ENCODE measurements around the gene PAX9. TPM values are rescaled to one million over a fixed set of nuclear protein-coding genes. Genes with fewer than 3 reads are reported as not detected.

Gene PAX9
- total RNA-seq, 1 donor from 2014 or later = 1.2 TPM

DNA sequence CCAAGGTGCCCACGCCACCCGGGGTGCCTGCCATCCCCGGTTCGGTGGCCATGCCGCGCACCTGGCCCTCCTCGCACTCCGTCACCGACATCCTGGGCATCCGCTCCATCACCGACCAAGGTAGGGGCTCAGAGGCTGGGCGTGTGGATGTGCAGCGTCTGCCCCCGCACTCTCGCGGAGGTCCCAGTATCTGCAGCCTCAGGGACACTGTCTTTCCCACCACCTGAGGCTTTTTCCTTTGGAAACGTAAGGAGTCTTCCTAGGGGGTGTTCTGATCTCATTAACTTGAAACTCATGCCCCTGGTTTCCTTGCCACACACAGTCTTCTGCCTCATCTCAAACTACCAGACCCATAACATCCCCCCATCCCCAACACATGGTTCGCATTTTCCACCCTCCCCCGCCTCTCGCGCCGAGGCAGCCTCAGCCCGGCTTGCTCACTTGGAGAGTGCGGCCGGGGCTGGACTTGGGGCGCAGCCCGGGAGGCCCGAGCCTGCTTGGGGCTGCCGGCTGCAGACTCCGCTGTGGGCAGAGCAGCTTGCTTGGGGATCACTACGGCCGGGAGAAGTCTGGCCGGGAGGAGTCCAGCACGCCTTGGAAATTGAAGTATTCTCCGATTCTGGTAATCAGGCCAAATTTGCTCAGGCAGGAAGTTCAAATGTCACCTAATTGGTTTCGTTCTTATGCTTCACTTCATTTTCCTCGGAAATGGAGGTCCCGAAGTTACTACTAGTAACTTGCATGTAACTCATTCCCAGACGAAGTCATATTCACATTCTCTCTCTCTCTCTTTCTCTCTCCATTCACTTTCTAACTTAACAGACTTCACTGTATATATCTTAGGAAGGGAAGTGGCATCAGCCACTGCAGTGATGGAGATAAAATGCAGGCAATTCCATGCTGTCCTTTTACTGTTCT, 2.0 kb downstream of the PAX9 start:
- Mint-ChIP-seq H3K9me3 (ENCODE audit: unreplicated experiment) (peaks cover 16% of the 10 kb centered on the region), H3K27me3 (ENCODE audit: low read depth, unreplicated experiment) (peaks cover 86% of the 10 kb centered on the region), H3K4me3 (ENCODE audit: unreplicated experiment) (peak overlapping the region; percentile 88), H3K36me3 (ENCODE audit: low read depth, unreplicated experiment) (peaks cover 1% of the 10 kb centered on the region), H3K27ac (ENCODE audit: unreplicated experiment) (no peak overlapping the region), H3K4me1 (ENCODE audit: low read depth, unreplicated experiment) (peaks cover 13% of the 10 kb centered on the region)
- Histone ChIP-seq H3K79me2 (ENCODE audit: insufficient read depth, low read length) (no peaks in the 10 kb centered on the region), H3K4me2 (ENCODE audit: low read length) (peak overlapping the region; percentile 85), H3K36me3 (ENCODE audit: insufficient read depth, low read length) (no peaks in the 10 kb centered on the region), H3K9me3 (ENCODE audit: insufficient read depth, low read depth, low read length) (peaks cover 6% of the 10 kb centered on the region), H4K20me1 (ENCODE audit: insufficient read depth, low read length) (no peaks in the 10 kb centered on the region), H3K4me1 (ENCODE audit: insufficient read depth, low read length) (peaks cover 12% of the 10 kb centered on the region), H3K27me3 (ENCODE audit: insufficient read depth, low read length) (peaks cover 91% of the 10 kb centered on the region), H3K4me3 (ENCODE audit: insufficient read depth, low read depth, low read length) (peak overlapping the region; percentile 6), H3K9ac (ENCODE audit: low read length) (no peak overlapping the region), H2AFZ (ENCODE audit: low read depth, low read length) (peak overlapping the region; percentile 64), H3K27ac (ENCODE audit: low read depth, low read length) (no peak overlapping the region)
- FAIRE-seq (no peak), DNase-seq (ENCODE audit: low read depth) (no peak)
- peak; percentile 1 for TF ChIP-seq EZH2 (IDR thresholded peaks at IDR 0.05; ENCODE audit: insufficient read depth, low read length)
- TF ChIP-seq, protein P1, sequence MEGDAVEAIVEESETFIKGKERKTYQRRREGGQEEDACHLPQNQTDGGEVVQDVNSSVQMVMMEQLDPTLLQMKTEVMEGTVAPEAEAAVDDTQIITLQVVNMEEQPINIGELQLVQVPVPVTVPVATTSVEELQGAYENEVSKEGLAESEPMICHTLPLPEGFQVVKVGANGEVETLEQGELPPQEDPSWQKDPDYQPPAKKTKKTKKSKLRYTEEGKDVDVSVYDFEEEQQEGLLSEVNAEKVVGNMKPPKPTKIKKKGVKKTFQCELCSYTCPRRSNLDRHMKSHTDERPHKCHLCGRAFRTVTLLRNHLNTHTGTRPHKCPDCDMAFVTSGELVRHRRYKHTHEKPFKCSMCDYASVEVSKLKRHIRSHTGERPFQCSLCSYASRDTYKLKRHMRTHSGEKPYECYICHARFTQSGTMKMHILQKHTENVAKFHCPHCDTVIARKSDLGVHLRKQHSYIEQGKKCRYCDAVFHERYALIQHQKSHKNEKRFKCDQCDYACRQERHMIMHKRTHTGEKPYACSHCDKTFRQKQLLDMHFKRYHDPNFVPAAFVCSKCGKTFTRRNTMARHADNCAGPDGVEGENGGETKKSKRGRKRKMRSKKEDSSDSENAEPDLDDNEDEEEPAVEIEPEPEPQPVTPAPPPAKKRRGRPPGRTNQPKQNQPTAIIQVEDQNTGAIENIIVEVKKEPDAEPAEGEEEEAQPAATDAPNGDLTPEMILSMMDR (IDR thresholded peaks at IDR 0.05; ENCODE audit: insufficient read depth, low read depth, low read length) = no peak

DNA sequence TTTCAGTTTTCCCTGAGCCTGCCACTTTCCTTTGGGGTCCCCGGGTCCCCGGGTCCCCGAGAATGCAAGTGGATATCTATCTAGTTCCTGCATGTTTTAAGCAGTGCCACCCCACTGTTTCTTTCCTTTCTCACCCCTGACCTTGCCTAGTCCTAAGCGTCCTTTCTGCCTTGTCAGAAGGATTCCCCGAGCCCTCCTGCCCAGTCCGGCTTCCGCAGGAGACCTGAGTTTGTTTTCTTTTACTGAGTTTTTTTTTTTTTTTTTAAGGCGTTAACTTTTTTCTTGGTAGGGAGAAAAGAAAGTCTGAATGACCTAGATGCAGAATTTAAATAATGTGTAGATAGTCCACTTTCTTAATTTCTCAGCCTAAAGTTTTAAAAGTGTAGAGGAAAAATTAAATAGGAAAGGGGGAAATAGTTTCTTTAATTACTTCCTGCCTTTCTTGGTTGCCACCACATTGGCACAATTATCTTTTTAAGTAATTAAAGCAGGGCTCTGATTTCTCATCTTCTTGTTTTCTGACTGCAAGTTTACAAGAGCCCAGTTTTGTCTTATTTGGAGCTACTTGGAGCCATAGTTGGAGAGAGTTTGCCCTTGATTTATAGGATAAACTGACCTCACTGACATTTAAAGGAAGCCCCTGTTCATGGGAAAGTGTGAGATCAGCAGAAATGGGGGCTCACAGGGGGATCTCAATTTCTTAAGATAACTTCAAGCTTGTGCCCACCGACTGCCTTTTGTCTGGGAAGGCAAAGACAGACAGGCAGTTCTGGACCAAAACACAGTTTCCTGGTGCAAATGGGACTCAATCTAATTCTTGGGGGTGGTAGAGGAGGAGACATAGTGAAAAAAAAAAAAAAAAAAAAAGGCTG, 2.9 kb downstream of the PAX9 start:
- H3K4me1 Mint-ChIP-seq (ENCODE audit: low read depth, unreplicated experiment) = peaks cover 13% of the 10 kb centered on the region
- no peaks in the 10 kb centered on the region for H3K36me3 ChIP-seq (ENCODE audit: insufficient read depth, low read length)
- H3K9ac ChIP-seq (ENCODE audit: low read length) = no peak overlapping the region
- H3K9me3 Mint-ChIP-seq (ENCODE audit: unreplicated experiment) = peaks cover 11% of the 10 kb centered on the region
- no peak overlapping the region for H3K27ac Mint-ChIP-seq (ENCODE audit: unreplicated experiment)
- H3K4me3 Mint-ChIP-seq (ENCODE audit: unreplicated experiment) = peak overlapping the region; percentile 88
- no peak overlapping the region for H3K4me3 ChIP-seq (ENCODE audit: insufficient read depth, low read depth, low read length)
- FAIRE-seq (no peak), DNase-seq (ENCODE audit: low read depth) (no peak)
- H3K4me2 ChIP-seq (ENCODE audit: low read length) = peak overlapping the region; percentile 85
- H3K79me2 ChIP-seq (ENCODE audit: insufficient read depth, low read length) = no peaks in the 10 kb centered on the region
- peaks cover 12% of the 10 kb centered on the region for H3K4me1 ChIP-seq (ENCODE audit: insufficient read depth, low read length)
- peaks cover 82% of the 10 kb centered on the region for H3K27me3 Mint-ChIP-seq (ENCODE audit: low read depth, unreplicated experiment)
- peaks cover 6% of the 10 kb centered on the region for H3K9me3 ChIP-seq (ENCODE audit: insufficient read depth, low read depth, low read length)
- H4K20me1 ChIP-seq (ENCODE audit: insufficient read depth, low read length) = no peaks in the 10 kb centered on the region
- H3K27me3 ChIP-seq (ENCODE audit: insufficient read depth, low read length) = peaks cover 82% of the 10 kb centered on the region
- TF ChIP-seq EZH2 (IDR thresholded peaks at IDR 0.05; ENCODE audit: insufficient read depth, low read length) = no peak
- TF ChIP-seq, protein P1 (IDR thresholded peaks at IDR 0.05; ENCODE audit: insufficient read depth, low read depth, low read length) = no peak
- H3K27ac ChIP-seq (ENCODE audit: low read depth, low read length) = no peak overlapping the region
- H2AFZ ChIP-seq (ENCODE audit: low read depth, low read length) = no peak overlapping the region
- peaks cover 1% of the 10 kb centered on the region for H3K36me3 Mint-ChIP-seq (ENCODE audit: low read depth, unreplicated experiment)
